ENCODE measurements around the gene C1orf50.

GRCh38 chr1:42746436-42747105 lies 20.5 kb upstream of the C1orf50 start:
- TF ChIP-seq PATZ1 (CRISPR knock-in tag; IDR thresholded peaks at IDR 0.05; ENCODE audit: borderline replicate concordance) (no peak), ZFP3 (CRISPR knock-in tag; IDR thresholded peaks at IDR 0.05) (no peak), CSDC2 (CRISPR knock-in tag; IDR thresholded peaks at IDR 0.05) (no peak), TCF4 (CRISPR knock-in tag; IDR thresholded peaks at IDR 0.05; ENCODE audit: borderline replicate concordance) (no peak), ZNF8 (CRISPR knock-in tag; IDR thresholded peaks at IDR 0.05) (no peak), ARNTL (CRISPR knock-in tag; IDR thresholded peaks at IDR 0.05; ENCODE audit: borderline replicate concordance, low read depth) (no peak), BACH2 (CRISPR knock-in tag; IDR thresholded peaks at IDR 0.05; ENCODE audit: borderline replicate concordance) (no peak), CSRNP3 (CRISPR knock-in tag; IDR thresholded peaks at IDR 0.05) (no peak), SNAI2 (CRISPR knock-in tag; IDR thresholded peaks at IDR 0.05) (no peak), ZNF70 (CRISPR knock-in tag; IDR thresholded peaks at IDR 0.05) (no peak), TSHZ2 (CRISPR knock-in tag; IDR thresholded peaks at IDR 0.05) (no peak), ZFP30 (CRISPR knock-in tag; IDR thresholded peaks at IDR 0.05) (no peak), OSR1 (CRISPR knock-in tag; IDR thresholded peaks at IDR 0.05) (no peak), POU6F1 (CRISPR knock-in tag; IDR thresholded peaks at IDR 0.05; ENCODE audit: borderline replicate concordance, low read depth) (no peak)
